ENCODE data around the gene CNTNAP2. TPM values are rescaled to one million over a fixed set of nuclear protein-coding genes. Genes with fewer than 3 reads are reported as not detected.

Gene CNTNAP2
- total RNA-seq, 1 donor from 2014 or later, result 2.2 TPM

DNA sequence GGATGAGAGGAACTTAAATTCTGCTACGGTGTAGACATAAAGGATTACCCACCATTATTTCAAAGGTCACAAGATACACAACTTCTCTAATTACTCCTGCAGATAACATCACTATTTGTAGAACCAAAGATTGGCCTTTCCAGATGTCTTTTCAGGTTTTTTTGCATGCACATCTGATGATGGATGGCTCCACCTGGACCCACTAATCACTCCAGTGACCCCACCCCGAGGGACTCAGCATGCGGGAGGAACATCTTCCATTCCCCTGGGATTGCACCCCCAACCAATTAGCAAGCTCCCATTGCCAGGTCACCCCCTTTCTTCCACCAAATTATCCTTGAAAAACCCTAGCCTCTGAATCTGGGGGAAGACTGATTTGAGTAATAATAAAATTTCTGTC lies 608.9 kb downstream of the CNTNAP2 start:
- intact Hi-C loops (cut with DNase I), result no loop called here
- H3K27ac ChIP-seq, result no peak overlapping the region
- H3K9me3 ChIP-seq, result no peaks in the 10 kb centered on the region
- no peaks in the 10 kb centered on the region for H3K4me1 ChIP-seq
- DNase-seq (ENCODE audit: extremely low spot score in 2 of 2), result no peak
- H3K4me3 ChIP-seq, result no peak overlapping the region
- no peaks in the 10 kb centered on the region for H3K27me3 ChIP-seq
- TF ChIP-seq CTCF (IDR thresholded peaks at IDR 0.05) (no peak), POLR2AphosphoS5 (IDR thresholded peaks at IDR 0.05; ENCODE audit: insufficient read depth in 1 of 2, low read depth in 1 of 2) (no peak), POLR2A (IDR thresholded peaks at IDR 0.05) (no peak)
- H3K36me3 ChIP-seq, result no peaks in the 10 kb centered on the region

GRCh38 chr7:146728141-146728540 lies 611.5 kb downstream of the CNTNAP2 start:
- intact Hi-C loops (cut with DNase I), result no loop called here
- H3K27me3 ChIP-seq, result no peaks in the 10 kb centered on the region
- no peaks in the 10 kb centered on the region for H3K9me3 ChIP-seq
- no peaks in the 10 kb centered on the region for H3K36me3 ChIP-seq
- no peak for DNase-seq (ENCODE audit: extremely low spot score in 2 of 2)
- H3K4me1 ChIP-seq, result no peaks in the 10 kb centered on the region
- H3K27ac ChIP-seq, result no peak overlapping the region
- TF ChIP-seq POLR2A (IDR thresholded peaks at IDR 0.05), result no peak
- H3K4me3 ChIP-seq, result no peak overlapping the region

- TF ChIP-seq POLR2A (IDR thresholded peaks at IDR 0.05), result no peak
- TF ChIP-seq CTCF (IDR thresholded peaks at IDR 0.05), result no peak
- no peak for TF ChIP-seq POLR2AphosphoS5 (IDR thresholded peaks at IDR 0.05; ENCODE audit: insufficient read depth in 1 of 2, low read depth in 1 of 2)
- no peaks in the 10 kb centered on the region for H3K27me3 ChIP-seq
- no peak overlapping the region for H3K27ac ChIP-seq
- no peaks in the 10 kb centered on the region for H3K4me1 ChIP-seq
- no peaks in the 10 kb centered on the region for H3K9me3 ChIP-seq
- no peaks in the 10 kb centered on the region for H3K36me3 ChIP-seq
- no peak for DNase-seq (ENCODE audit: extremely low spot score in 2 of 2)
- H3K4me3 ChIP-seq, result no peak overlapping the region
- intact Hi-C loops (cut with DNase I), result no loop called here
These were observed 612.0 kb downstream of the CNTNAP2 start for GRCh38 chr7:146728611-146729010.

DNA sequence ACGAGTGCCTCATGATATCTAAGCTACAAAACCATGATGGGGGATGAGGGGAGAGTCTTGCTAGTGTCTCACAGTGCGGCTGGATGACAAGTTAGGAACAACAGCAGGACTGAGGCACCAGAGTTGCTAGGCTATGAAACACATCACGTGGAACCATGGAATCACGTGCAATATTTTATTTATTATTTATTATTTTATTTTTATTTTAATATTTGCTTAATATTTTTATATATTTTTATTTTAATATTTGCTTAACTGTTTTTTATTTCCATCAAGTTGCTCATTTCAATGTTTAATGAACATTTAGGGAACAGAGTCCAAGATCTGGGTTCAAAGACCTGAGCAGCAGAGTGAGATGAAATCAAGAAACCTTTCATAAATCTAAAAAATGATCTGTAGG lies 614.6 kb downstream of the CNTNAP2 start:
- TF ChIP-seq POLR2A (IDR thresholded peaks at IDR 0.05) (no peak), POLR2AphosphoS5 (IDR thresholded peaks at IDR 0.05; ENCODE audit: insufficient read depth in 1 of 2, low read depth in 1 of 2) (no peak), CTCF (IDR thresholded peaks at IDR 0.05) (no peak)
- intact Hi-C loops (cut with DNase I), result no loop called here
- no peak overlapping the region for H3K4me3 ChIP-seq
- no peaks in the 10 kb centered on the region for H3K9me3 ChIP-seq
- H3K4me1 ChIP-seq, result no peaks in the 10 kb centered on the region
- no peak overlapping the region for H3K27ac ChIP-seq
- no peaks in the 10 kb centered on the region for H3K27me3 ChIP-seq
- no peaks in the 10 kb centered on the region for H3K36me3 ChIP-seq
- no peak for DNase-seq (ENCODE audit: extremely low spot score in 2 of 2)

GRCh38 chr7:146735992-146736391 lies 619.4 kb downstream of the CNTNAP2 start:
- no peak for TF ChIP-seq CTCF (IDR thresholded peaks at IDR 0.05)
- no peak for TF ChIP-seq POLR2AphosphoS5 (IDR thresholded peaks at IDR 0.05; ENCODE audit: insufficient read depth in 1 of 2, low read depth in 1 of 2)
- TF ChIP-seq POLR2A (IDR thresholded peaks at IDR 0.05), result no peak
- Histone ChIP-seq H3K36me3 (no peaks in the 10 kb centered on the region), H3K4me3 (no peak overlapping the region), H3K27ac (no peak overlapping the region), H3K9me3 (no peaks in the 10 kb centered on the region), H3K27me3 (no peaks in the 10 kb centered on the region), H3K4me1 (no peaks in the 10 kb centered on the region)
- DNase-seq (ENCODE audit: extremely low spot score in 2 of 2), result no peak
- intact Hi-C loops (cut with DNase I), result no loop called here
